Calu3 (cell line): ENCODE data around the gene HS3ST5. TPM values are rescaled to one million over a fixed set of nuclear protein-coding genes. Genes with fewer than 3 reads are reported as not detected.

ENCODE experiments used
- BruUV-seq: library from RNA; stranded (reverse); fragments of 400-500 nt; replicated peaks from 2 replicates; lab custom pipeline; 2021; lab: Mats Ljungman, UMichigan
- CTCF ChIA-PET: fragments of 300-600 bp; sonication (Branson Sonifier 250); formaldehyde crosslinking; loops from one replicate; lab custom pipeline; 2022; ENCODE audit warnings: antibody characterized with exemption; lab: Charles Lee
- DNase-seq: peaks from one replicate; pipeline ENCODE4 v3.0.0; 2022
- H3K27ac Mint-ChIP-seq: one replicate; pipeline ENCODE4 v1.8.0; 2022; ENCODE audit warnings: mixed read lengths; ENCODE audit not compliant: unreplicated experiment
- H3K27me3 Mint-ChIP-seq: one replicate; pipeline ENCODE4 v1.8.0; 2022; ENCODE audit warnings: mixed read lengths; ENCODE audit not compliant: unreplicated experiment
- H3K36me3 Mint-ChIP-seq: one replicate; pipeline ENCODE4 v1.8.0; 2022; ENCODE audit warnings: mild to moderate bottlenecking, moderate library complexity, mixed read lengths; ENCODE audit not compliant: insufficient read depth, unreplicated experiment
- H3K4me1 Mint-ChIP-seq: one replicate; pipeline ENCODE4 v1.8.0; 2022; ENCODE audit warnings: mild to moderate bottlenecking, low read depth, mixed read lengths; ENCODE audit not compliant: unreplicated experiment
- H3K4me3 Mint-ChIP-seq: one replicate; pipeline ENCODE4 v1.8.0; 2022; ENCODE audit warnings: mild to moderate bottlenecking, low read depth, moderate library complexity, mixed read lengths; ENCODE audit not compliant: unreplicated experiment
- H3K9me3 Mint-ChIP-seq: one replicate; pipeline ENCODE4 v1.8.0; 2022; ENCODE audit warnings: low read depth, mixed read lengths; ENCODE audit not compliant: unreplicated experiment
- CTCF ChIP-seq: fragments of 200-600 bp; IDR thresholded peaks from one replicate; pipeline ENCODE4 v1.8.0; 2022; ENCODE audit warnings: antibody characterized with exemption; ENCODE audit not compliant: unreplicated experiment
- intact Hi-C: fragments of 100-400 bp; cut with micrococcal nuclease; formaldehyde crosslinking; loops from one replicate; pipeline ENCODE4 v1.10.0; 2022; ENCODE audit not compliant: unreplicated experiment
- total RNA-seq: library from RNA; stranded (reverse); gene quantifications from 2 replicates; pipeline ENCODE4 v1.2.3, GENCODE V29; 2022

Gene HS3ST5
- total RNA-seq, 1 experiment from 2014 or later: 0.40 TPM

GRCh38 chr6:114179411-114179810, 163.4 kb downstream of the HS3ST5 start:
- H3K4me3 Mint-ChIP-seq: no peak overlapping the region
- H3K36me3 Mint-ChIP-seq: no peaks in the 10 kb centered on the region
- H3K9me3 Mint-ChIP-seq: no peaks in the 10 kb centered on the region
- intact Hi-C loops: no loop called here
- CTCF ChIA-PET: no interaction called here
- no peaks in the 10 kb centered on the region for H3K4me1 Mint-ChIP-seq
- no TSS peak for BruUV-seq
- DNase-seq: no peak
- no peak for TF ChIP-seq CTCF
- H3K27me3 Mint-ChIP-seq: no peaks in the 10 kb centered on the region
- no peak overlapping the region for H3K27ac Mint-ChIP-seq

GRCh38 chr6:114176726-114177125, 166.1 kb downstream of the HS3ST5 start:
- DNase-seq: no peak
- BruUV-seq: no TSS peak
- intact Hi-C loops: no loop called here
- Mint-ChIP-seq H3K27ac (no peak overlapping the region), H3K36me3 (no peaks in the 10 kb centered on the region), H3K4me1 (no peaks in the 10 kb centered on the region), H3K9me3 (no peaks in the 10 kb centered on the region), H3K4me3 (no peak overlapping the region), H3K27me3 (no peaks in the 10 kb centered on the region)
- TF ChIP-seq CTCF: no peak
- CTCF ChIA-PET: no interaction called here

GRCh38 chr6:114172576-114173260, 170.1 kb downstream of the HS3ST5 start:
- CTCF ChIA-PET: no interaction called here
- no peaks in the 10 kb centered on the region for H3K9me3 Mint-ChIP-seq
- no TSS peak for BruUV-seq
- H3K36me3 Mint-ChIP-seq: no peaks in the 10 kb centered on the region
- peaks cover 3% of the 10 kb centered on the region for H3K4me1 Mint-ChIP-seq
- H3K27ac Mint-ChIP-seq: no peak overlapping the region
- no peak for TF ChIP-seq CTCF
- no peaks in the 10 kb centered on the region for H3K27me3 Mint-ChIP-seq
- H3K4me3 Mint-ChIP-seq: no peak overlapping the region
- DNase-seq: no peak
- intact Hi-C loops: no loop called here

GRCh38 chr6:114171473-114171872, 171.3 kb downstream of the HS3ST5 start:
- DNase-seq: no peak
- Mint-ChIP-seq H3K4me3 (no peak overlapping the region), H3K36me3 (no peaks in the 10 kb centered on the region), H3K4me1 (peaks cover 9% of the 10 kb centered on the region), H3K27ac (no peak overlapping the region), H3K27me3 (no peaks in the 10 kb centered on the region), H3K9me3 (no peaks in the 10 kb centered on the region)
- intact Hi-C loops: no loop called here
- CTCF ChIA-PET: no interaction called here
- no TSS peak for BruUV-seq
- TF ChIP-seq CTCF: no peak
